HUES64 (cell line): Measurements from ENCODE around the gene CHSY1.

Source experiments
- H3K27ac ChIP-seq: 2 replicates; pipeline ENCODE4 v1.7.0; 2013; ENCODE audit warnings: low read depth, low read length, inconsistent platforms
- H3K27me3 ChIP-seq: 2 replicates; pipeline ENCODE4 v1.6.1; 2013; ENCODE audit warnings: mild to moderate bottlenecking, low read length; ENCODE audit not compliant: insufficient read depth
- H3K36me3 ChIP-seq: 2 replicates; pipeline ENCODE4 v1.6.1; 2013; ENCODE audit warnings: mild to moderate bottlenecking, low read length; ENCODE audit not compliant: insufficient read depth
- H3K4me1 ChIP-seq: 2 replicates; pipeline ENCODE4 v1.6.1; 2013; ENCODE audit warnings: mild to moderate bottlenecking, low read length, moderate library complexity; ENCODE audit not compliant: insufficient read depth
- H3K4me3 ChIP-seq: 2 replicates; pipeline ENCODE4 v1.5.1; 2013; ENCODE audit warnings: mild to moderate bottlenecking, low read length, moderate library complexity
- H3K9ac ChIP-seq: 2 replicates; pipeline ENCODE4 v1.6.1; 2013; ENCODE audit warnings: mild to moderate bottlenecking, low read depth, low read length
- H3K9me3 ChIP-seq: 2 replicates; pipeline ENCODE4 v1.6.1; 2013; ENCODE audit warnings: low read depth, low read length; ENCODE audit not compliant: insufficient read depth
- WGBS: fragments of 150-250, 120-280 bp; methylation state at CpG from one replicate; pipeline ENCODE4 v1.1.7; 2013; ENCODE audit warnings: missing lambda C conversion rate; 5-methylcytosine and 5-hydroxymethylcytosine counted together

CHSY1 gene

DNA sequence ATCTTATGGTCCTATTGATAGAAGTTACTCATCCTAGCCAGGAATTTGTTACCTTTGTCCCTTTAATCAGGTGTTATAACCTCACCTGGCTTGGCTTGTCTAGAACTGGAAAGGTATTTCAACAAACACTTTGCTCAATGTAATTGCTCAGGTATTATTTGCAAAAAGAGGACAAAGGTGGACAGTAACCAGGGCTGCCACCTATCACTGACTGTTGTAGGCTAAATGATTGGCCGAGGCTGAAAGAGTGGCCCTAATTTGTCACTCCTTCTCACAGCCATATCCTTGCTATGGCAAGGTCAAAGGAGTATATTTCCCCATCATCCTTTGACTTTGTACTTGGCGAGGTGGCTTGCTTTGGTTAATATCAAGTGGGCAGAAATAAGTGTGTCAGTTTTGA lies 28.2 kb upstream of the CHSY1 start:
- Histone ChIP-seq H3K4me1 (0 out of 2 replicates have a peak, but pooled peaks cover 2% of the 10 kb centered on the region), H3K36me3 (peaks cover 65% of the 10 kb centered on the region), H3K27ac (no peak overlapping the region; the same call in 1 of the 2 replicates), H3K4me3 (no peak overlapping the region), H3K9me3 (no peaks in the 10 kb centered on the region), H3K9ac (no peak overlapping the region), H3K27me3 (no peaks in the 10 kb centered on the region)
- 97% methylated on average over 2 of the region's 2 CpGs for WGBS

DNA sequence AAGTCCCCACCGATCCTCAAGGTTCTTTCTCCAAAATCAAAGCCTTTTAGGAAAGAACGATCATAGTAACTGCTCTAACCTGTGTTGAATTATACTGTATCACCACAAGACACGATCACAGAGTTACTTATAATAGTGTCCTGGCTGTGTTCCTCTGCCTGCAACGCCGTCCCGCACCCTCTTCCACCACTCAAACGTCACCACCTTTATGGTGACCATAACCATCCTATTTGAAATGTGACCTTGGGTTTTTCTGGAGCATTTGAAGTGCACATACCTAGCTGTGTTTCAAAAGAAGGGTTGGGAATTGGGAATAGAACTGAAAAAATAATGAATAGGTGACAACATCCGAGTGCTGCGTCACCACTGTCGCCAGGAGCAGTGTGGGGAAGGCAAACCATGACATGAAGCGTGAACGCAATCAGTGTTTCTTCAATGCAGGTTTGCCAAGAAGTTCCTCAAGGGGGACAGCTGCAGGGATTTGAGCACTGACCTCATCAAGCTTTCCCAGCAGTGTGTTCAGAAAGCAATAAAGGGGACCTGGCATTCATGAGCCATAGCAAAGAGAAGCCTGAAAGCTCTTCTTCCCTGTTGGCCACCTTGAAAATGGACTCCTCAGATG lies 26.2 kb upstream of the CHSY1 start:
- no peaks in the 10 kb centered on the region for H3K27me3 ChIP-seq
- 88% methylated on average over 12 of the region's 12 CpGs for whole genome bisulfite sequencing
- H3K27ac ChIP-seq, result no peak overlapping the region
- H3K9me3 ChIP-seq, result no peaks in the 10 kb centered on the region
- H3K4me3 ChIP-seq, result peak overlapping the region; percentile 90
- peaks cover 66% of the 10 kb centered on the region for H3K36me3 ChIP-seq
- 0 out of 2 replicates have a peak overlapping the region, but pooled peaks have one; percentile 17 for H3K9ac ChIP-seq
- 0 out of 2 replicates have a peak, but pooled peaks cover 2% of the 10 kb centered on the region for H3K4me1 ChIP-seq

DNA sequence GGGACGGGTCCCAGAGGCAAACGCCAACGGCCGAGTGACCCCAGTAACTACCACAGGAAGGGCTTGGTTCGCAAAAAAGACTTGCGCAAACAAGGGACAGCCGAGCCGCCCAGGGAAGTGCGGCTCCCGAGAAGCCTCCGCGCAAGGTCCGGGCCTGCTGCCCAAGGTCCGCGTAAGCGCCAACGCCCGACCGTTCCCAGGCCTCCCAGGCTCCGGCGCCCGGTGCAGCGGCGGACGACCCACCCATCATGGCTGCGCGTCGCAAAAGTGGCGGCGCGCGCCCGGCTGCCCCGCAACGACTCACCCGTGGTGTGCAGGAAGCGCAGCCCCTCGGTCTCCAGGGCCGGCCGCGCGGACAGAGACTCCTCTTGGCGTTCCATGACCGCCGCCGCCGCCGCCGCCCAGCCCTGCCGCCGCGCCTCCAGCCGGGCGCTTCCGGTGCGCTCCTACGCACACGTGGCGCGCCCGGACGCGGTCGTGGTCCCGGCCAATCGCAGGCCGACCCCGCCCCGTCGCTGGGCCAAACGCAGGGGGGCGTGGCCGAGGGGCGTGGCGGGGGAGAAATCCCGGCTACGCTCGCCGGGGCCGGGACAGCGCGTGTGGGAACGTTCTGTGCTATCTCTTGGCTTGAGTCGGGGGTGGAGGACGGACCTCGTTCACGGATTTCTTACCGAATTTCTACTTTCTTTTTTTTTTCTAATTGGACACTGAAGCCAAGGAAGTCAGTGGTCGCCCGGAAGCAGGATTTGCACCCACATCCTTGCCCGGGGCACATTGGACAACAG lies 25.4 kb upstream of the CHSY1 start, which contains the start of gene SELENOS:
Gene SELENOS, minus strand, starts transcription at position 448 of the 785 bp plus-strand sequence. Its CDS starts 68 bp downstream, at position 380.
- H3K27ac ChIP-seq, result peak within 1 kb of the TSS; percentile 80
- under 1% methylated on average over 91 of the region's 91 CpGs for whole genome bisulfite sequencing

DNA sequence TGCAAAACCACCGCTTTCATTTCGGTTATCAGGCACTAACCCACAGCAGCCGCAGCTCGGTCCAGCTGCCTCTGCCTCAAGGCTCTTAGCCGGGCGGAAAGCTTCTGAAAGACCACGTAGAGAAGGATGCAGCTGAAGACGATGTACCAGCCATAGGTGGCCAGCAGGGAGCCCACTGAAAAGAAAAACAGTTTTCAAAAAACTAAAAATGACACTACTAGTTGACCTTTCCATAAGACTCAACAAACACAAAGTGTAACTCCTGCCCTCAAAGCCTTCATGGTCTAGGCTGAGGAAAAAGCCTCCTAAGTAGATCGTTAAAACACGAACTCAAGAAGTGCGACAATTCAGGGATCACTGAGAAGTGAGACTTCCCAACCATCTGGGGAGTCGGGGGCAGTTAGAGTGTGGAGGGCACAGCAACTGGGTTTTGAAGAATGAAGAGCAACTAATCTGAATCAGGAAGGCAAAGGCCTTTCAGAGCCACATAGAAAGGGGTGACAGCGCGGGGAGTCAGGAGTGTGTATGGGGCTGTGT lies 24.7 kb upstream of the CHSY1 start:
- H3K27me3 ChIP-seq, result no peaks in the 10 kb centered on the region
- peak overlapping the region; percentile 90 for H3K4me3 ChIP-seq
- 23% methylated on average over 14 of the region's 14 CpGs for WGBS
- no peaks in the 10 kb centered on the region for H3K9me3 ChIP-seq
- H3K9ac ChIP-seq, result peak overlapping the region; percentile 79
- peak overlapping the region; percentile 80; the same call in 1 of the 2 replicates for H3K27ac ChIP-seq
- 0 out of 2 replicates have a peak, but pooled peaks cover 2% of the 10 kb centered on the region for H3K4me1 ChIP-seq
- H3K36me3 ChIP-seq, result peaks cover 66% of the 10 kb centered on the region

More for the DNA sequence above, 25.4 kb upstream of the CHSY1 start, which contains the start of gene SELENOS:
- H3K36me3 ChIP-seq, result peaks cover 66% of the 10 kb centered on the region
- H3K9me3 ChIP-seq, result no peaks in the 10 kb centered on the region
- H3K9ac ChIP-seq, result peak within 1 kb of the TSS; percentile 79
- H3K4me1 ChIP-seq, result 0 out of 2 replicates have a peak, but pooled peaks cover 2% of the 10 kb centered on the region
- H3K27me3 ChIP-seq, result no peaks in the 10 kb centered on the region
- peak within 1 kb of the TSS; percentile 90 for H3K4me3 ChIP-seq

DNA sequence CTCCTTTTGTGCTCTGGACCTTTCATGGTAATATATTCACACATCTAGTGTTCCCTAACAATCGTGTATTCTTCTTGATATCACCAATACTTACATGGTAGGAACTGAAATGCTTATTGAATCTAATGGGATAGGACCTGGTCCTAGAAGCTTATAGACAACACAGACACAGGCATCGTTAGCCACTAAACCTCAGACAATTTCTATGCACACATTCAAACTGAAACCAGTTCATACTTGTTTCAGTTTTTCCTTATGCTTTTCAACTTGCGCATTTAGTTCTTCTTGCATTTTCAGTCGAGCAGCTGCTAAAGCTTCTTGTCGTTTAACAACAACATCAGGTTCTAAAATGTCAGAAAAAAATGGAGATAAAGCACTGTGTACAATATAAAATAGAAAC lies 23.2 kb upstream of the CHSY1 start:
- Histone ChIP-seq H3K27ac (no peak overlapping the region), H3K4me1 (0 out of 2 replicates have a peak, but pooled peaks cover 2% of the 10 kb centered on the region), H3K27me3 (no peaks in the 10 kb centered on the region), H3K36me3 (peaks cover 66% of the 10 kb centered on the region), H3K9ac (no peak overlapping the region), H3K4me3 (no peak overlapping the region), H3K9me3 (no peaks in the 10 kb centered on the region)
- WGBS, result 97% methylated on average over 5 of the region's 5 CpGs

DNA sequence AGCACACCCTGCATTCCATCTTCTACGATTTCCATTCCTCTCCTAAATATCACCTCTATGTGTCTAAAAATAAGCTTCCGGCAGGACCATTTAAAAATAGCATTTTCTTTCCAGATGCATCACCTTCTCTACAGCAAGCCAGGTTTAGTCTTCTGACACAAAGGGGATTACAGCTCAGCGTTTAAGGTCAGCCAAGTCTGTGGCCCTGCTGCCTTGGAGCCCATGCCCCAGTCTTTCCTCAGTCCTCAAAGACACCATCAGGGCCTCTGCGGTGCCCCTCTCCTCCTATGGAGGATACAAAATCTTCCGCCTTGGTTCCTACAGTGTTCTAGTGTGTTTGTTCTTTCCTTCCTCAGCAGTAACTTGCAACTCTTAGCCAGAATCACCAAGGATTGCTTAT lies 21.7 kb upstream of the CHSY1 start:
- 0 out of 2 replicates have a peak, but pooled peaks cover 2% of the 10 kb centered on the region for H3K4me1 ChIP-seq
- no peak overlapping the region for H3K4me3 ChIP-seq
- H3K27ac ChIP-seq, result no peak overlapping the region
- 86% methylated on average over 5 of the region's 5 CpGs for WGBS
- peaks cover 73% of the 10 kb centered on the region for H3K36me3 ChIP-seq
- no peaks in the 10 kb centered on the region for H3K9me3 ChIP-seq
- H3K9ac ChIP-seq, result no peak overlapping the region
- no peaks in the 10 kb centered on the region for H3K27me3 ChIP-seq

DNA sequence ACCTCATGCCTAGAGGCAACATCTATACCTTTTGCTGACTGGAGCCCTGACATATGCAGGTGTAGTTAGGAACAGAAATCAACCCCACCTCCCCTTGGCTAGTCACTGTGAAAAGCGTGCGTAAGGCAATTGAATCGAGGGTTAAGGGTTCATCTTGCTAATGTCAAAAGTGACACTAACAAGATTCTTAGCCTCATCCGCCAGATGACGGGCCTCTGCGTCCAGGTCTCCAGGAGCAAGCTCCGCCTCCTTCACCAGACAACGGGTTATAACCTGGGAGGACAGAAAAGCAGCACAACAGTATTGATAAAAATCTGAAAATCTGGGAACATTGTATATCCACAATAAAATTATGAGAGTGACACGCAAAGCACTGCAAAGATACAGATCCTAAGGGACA lies 20.7 kb upstream of the CHSY1 start:
- H3K27ac ChIP-seq, result no peak overlapping the region
- H3K4me3 ChIP-seq, result no peak overlapping the region
- no peaks in the 10 kb centered on the region for H3K9me3 ChIP-seq
- WGBS, result 97% methylated on average over 8 of the region's 9 CpGs
- H3K36me3 ChIP-seq, result peaks cover 73% of the 10 kb centered on the region
- no peaks in the 10 kb centered on the region for H3K27me3 ChIP-seq
- H3K4me1 ChIP-seq, result 0 out of 2 replicates have a peak, but pooled peaks cover 2% of the 10 kb centered on the region
- H3K9ac ChIP-seq, result no peak overlapping the region

DNA sequence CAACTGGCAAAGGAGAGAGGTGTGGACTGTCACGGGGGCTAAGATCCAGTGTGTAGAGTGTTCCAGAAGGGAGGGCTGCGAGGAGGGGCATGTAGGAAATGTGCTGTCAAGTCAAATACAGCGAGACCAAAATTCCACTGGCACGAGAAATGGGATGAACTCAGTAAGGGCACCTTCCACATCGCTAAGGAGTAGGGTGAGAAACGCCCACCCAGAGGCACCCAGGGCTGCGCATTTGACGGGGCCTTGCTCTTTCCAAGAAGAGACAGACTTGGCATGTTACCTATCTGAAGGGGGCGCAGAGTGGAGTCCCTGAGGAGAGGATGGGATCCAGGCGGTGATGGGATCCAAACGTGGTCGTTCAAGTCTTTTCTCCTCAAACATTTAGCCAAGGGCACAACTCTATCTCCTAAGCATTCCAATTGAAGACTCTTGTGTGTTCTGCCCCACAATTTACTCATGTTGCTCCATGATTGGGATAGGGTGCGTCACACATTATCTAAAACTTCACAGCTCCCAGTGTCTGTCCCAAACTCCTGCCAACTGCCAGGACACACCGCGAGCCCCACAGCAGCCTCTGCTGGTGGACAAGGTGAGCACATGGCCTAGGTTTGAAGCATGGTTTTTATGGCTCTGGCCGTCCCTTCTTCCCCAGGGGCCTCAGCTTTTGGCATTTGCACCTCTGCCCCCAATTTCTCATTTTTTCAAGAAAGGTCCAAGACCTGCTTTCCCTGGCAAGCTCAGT lies 17.8 kb upstream of the CHSY1 start:
- no peak overlapping the region for H3K9ac ChIP-seq
- H3K4me1 ChIP-seq, result no peaks in the 10 kb centered on the region
- 89% methylated on average over 16 of the region's 16 CpGs for WGBS
- no peak overlapping the region for H3K4me3 ChIP-seq
- H3K27ac ChIP-seq, result no peak overlapping the region
- H3K36me3 ChIP-seq, result peaks cover 60% of the 10 kb centered on the region
- H3K9me3 ChIP-seq, result no peaks in the 10 kb centered on the region
- no peaks in the 10 kb centered on the region for H3K27me3 ChIP-seq

DNA sequence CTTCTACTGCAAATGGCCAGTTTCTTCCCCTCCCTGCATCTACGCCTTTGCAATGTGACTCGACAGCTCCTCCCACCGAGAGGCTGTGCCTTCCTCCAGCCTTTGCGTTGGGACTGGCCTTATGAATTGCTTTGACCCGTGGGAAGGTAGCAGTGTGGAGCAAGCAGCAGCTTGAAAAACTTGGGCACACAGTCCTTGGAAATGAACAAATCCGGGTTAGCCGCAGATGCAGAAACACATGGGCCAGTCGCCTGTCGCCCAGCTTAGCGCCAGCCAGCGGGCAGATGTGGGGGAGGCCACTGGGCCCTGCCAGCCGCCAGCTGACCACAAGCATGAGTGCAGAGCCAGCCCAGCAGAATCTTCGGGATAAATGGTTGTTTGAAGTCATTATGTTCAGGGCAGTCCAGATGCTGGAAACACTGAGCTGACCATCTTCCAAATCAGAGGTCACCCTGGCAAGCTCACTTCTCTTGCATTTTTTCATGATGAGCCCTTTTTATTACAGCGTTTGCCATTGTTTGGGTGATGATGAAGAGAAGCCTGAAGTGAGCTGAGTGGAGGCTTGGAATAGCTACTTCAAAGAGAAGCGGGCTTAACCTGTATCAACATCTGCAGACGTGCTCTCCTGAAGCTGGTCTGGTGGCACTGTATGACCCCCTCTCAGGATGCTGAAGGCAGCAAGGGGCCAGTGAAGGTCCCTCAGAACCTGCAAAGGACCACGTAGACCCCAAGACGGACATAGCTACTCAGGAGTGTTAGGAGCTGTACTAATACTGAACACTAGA lies 15.7 kb upstream of the CHSY1 start:
- H3K4me3 ChIP-seq, result no peak overlapping the region

DNA sequence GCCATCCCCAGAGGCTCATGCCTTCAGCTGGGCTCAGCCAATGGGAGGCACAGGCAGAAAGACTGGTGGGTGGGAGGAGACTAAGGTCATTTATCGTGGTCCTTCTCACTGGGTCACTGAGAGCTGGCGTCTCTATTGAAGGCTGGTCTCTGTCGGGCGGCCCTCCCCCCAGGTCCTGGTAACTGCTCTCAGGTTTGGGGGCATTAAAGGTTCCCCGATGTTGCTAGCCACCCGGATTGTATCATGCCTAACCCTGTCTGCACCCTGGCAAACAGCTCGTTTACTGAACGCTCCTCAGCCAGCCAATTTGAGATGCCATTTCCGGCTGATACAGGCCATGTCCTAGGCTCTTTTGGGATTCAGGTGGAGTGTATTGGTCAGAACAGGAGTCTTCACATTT lies 14.9 kb upstream of the CHSY1 start:
- Histone ChIP-seq H3K9me3 (no peaks in the 10 kb centered on the region), H3K27ac (no peak overlapping the region), H3K4me3 (no peak overlapping the region), H3K9ac (no peak overlapping the region), H3K27me3 (no peaks in the 10 kb centered on the region), H3K36me3 (peaks cover 31% of the 10 kb centered on the region), H3K4me1 (no peaks in the 10 kb centered on the region)
- 91% methylated on average over 9 of the region's 9 CpGs for WGBS

More for the DNA sequence above, 15.7 kb upstream of the CHSY1 start:
- Histone ChIP-seq H3K9me3 (no peaks in the 10 kb centered on the region), H3K9ac (no peak overlapping the region), H3K27me3 (no peaks in the 10 kb centered on the region), H3K27ac (no peak overlapping the region), H3K4me1 (no peaks in the 10 kb centered on the region), H3K36me3 (peaks cover 38% of the 10 kb centered on the region)
- WGBS, result 79% methylated on average over 18 of the region's 18 CpGs
